GM21576 (cell line): ENCODE data around the gene FMNL3.
"Not testable (repeated sequence)": the region's sequence is repeated elsewhere in the genome, so short reads cannot be mapped to it uniquely, and the experiment has no call there.

ENCODE experiments used
- ATAC-seq: cut with Tn5 transposase; IDR thresholded peaks from one replicate; pipeline ENCODE4 v1.9.1; 2021; ENCODE audit warnings: mild to moderate bottlenecking, moderate library complexity; ENCODE audit not compliant: unreplicated experiment

FMNL3 gene

GRCh38 chr12:49707128-49707811, at the start of gene FMNL3:
Gene FMNL3 (minus strand): TSS chr12:49707405. CDS start chr12:49707180, 225 bp downstream.
- peak; percentile 76 for ATAC-seq

- no peak for ATAC-seq
Observed at GRCh38 chr12:49750996-49751393, 43.8 kb upstream of the FMNL3 start.

GRCh38 chr12:49750027-49750995, 43.1 kb upstream of the FMNL3 start:
- ATAC-seq = peak; percentile 45

GRCh38 chr12:49748800-49749199, 41.6 kb upstream of the FMNL3 start:
- ATAC-seq = no peak

GRCh38 chr12:49748306-49748705, 41.1 kb upstream of the FMNL3 start:
- no peak for ATAC-seq

- ATAC-seq = no peak
Observed at GRCh38 chr12:49744363-49744885, 37.2 kb upstream of the FMNL3 start.

GRCh38 chr12:49741882-49742620, 34.8 kb upstream of the FMNL3 start:
- ATAC-seq = peak; percentile 58

GRCh38 chr12:49740930-49741881, 34.0 kb upstream of the FMNL3 start, which contains the start of gene TMBIM6:
Gene TMBIM6 (plus strand): TSS chr12:49741557. CDS start chr12:49752494, 10,937 bp downstream.
- peak; percentile 94 for ATAC-seq

- not testable (repeated sequence) for ATAC-seq
Observed at GRCh38 chr12:49740277-49740676, 33.1 kb upstream of the FMNL3 start.

- not testable (repeated sequence) for ATAC-seq
Observed at GRCh38 chr12:49738721-49739120, 31.5 kb upstream of the FMNL3 start.

- ATAC-seq = not testable (repeated sequence)
Observed at GRCh38 chr12:49734900-49735299, 27.7 kb upstream of the FMNL3 start.

GRCh38 chr12:49733219-49734017, 26.2 kb upstream of the FMNL3 start:
- ATAC-seq = no peak

- no peak for ATAC-seq
Observed at GRCh38 chr12:49730568-49731101, 23.4 kb upstream of the FMNL3 start.

GRCh38 chr12:49730050-49730449, 22.8 kb upstream of the FMNL3 start:
- ATAC-seq = no peak

- ATAC-seq = no peak
Observed at GRCh38 chr12:49728446-49728845, 21.2 kb upstream of the FMNL3 start.

- ATAC-seq = not testable (repeated sequence)
Observed at GRCh38 chr12:49721355-49721754, 14.2 kb upstream of the FMNL3 start.

- no peak for ATAC-seq
Observed at GRCh38 chr12:49720214-49720613, 13.0 kb upstream of the FMNL3 start.

- ATAC-seq = not testable (repeated sequence)
Observed at GRCh38 chr12:49717800-49718199, 10.6 kb upstream of the FMNL3 start.

GRCh38 chr12:49716553-49716952, 9.3 kb upstream of the FMNL3 start:
- peak; percentile 86 for ATAC-seq
